Measurements from ENCODE around the gene PRG3. TPM values are rescaled to one million over a fixed set of nuclear protein-coding genes. Genes with fewer than 3 reads are reported as not detected.

PRG3 gene
- total RNA-seq, 1 experiment from 2014 or later = not detected

GRCh38 chr11:57331720-57332119 lies 49.2 kb downstream of the PRG3 start (continued):
- TF ChIP-seq E2F4 (CRISPR knock-in tag; IDR thresholded peaks at IDR 0.05; ENCODE audit: borderline replicate concordance, low read depth) (no peak), E2F1 (CRISPR knock-in tag; IDR thresholded peaks at IDR 0.05) (no peak), TEAD1 (CRISPR knock-in tag; IDR thresholded peaks at IDR 0.05) (no peak), ATF2 (CRISPR knock-in tag; IDR thresholded peaks at IDR 0.05; ENCODE audit: borderline replicate concordance, low read depth) (no peak)

GRCh38 chr11:57330029-57330428 lies 50.9 kb downstream of the PRG3 start:
- H3K36me3 Mint-ChIP-seq = peaks cover 87% of the 10 kb centered on the region
- no peaks in the 10 kb centered on the region for H3K9me3 Mint-ChIP-seq
- ATAC-seq (no peak), DNase-seq (ENCODE audit: low spot score) (no peak)
- H3K27me3 Mint-ChIP-seq (ENCODE audit: low read depth) = no peaks in the 10 kb centered on the region
- peaks cover 30% of the 10 kb centered on the region for H3K4me1 Mint-ChIP-seq
- no peak overlapping the region for H3K4me3 Mint-ChIP-seq
- TF ChIP-seq SMAD3 (CRISPR knock-in tag; IDR thresholded peaks at IDR 0.05; ENCODE audit: borderline replicate concordance) = no peak
- no peak for TF ChIP-seq SP1 (CRISPR knock-in tag; conservative IDR thresholded peaks at IDR 0.05)
- TF ChIP-seq NR2C2 (CRISPR knock-in tag; IDR thresholded peaks at IDR 0.05) = no peak
- TF ChIP-seq NR1H2 (CRISPR knock-in tag; IDR thresholded peaks at IDR 0.05) = no peak
- no peak for TF ChIP-seq STAT6 (CRISPR knock-in tag; conservative IDR thresholded peaks at IDR 0.05; ENCODE audit: low read depth)
- TF ChIP-seq ETV6 (CRISPR knock-in tag; IDR thresholded peaks at IDR 0.05) = no peak
- TF ChIP-seq SOX15 (CRISPR knock-in tag; IDR thresholded peaks at IDR 0.05) = no peak
- no peak for TF ChIP-seq ZNF138 (CRISPR knock-in tag; conservative IDR thresholded peaks at IDR 0.05)
- no peak for TF ChIP-seq E2F4 (CRISPR knock-in tag; IDR thresholded peaks at IDR 0.05; ENCODE audit: borderline replicate concordance, low read depth)
- no peak for TF ChIP-seq GRHL2 (CRISPR knock-in tag; IDR thresholded peaks at IDR 0.05; ENCODE audit: insufficient replicate concordance, severe bottlenecking)
- no peak for TF ChIP-seq IRF2 (CRISPR knock-in tag; IDR thresholded peaks at IDR 0.05; ENCODE audit: borderline replicate concordance, low read depth)
- TF ChIP-seq ZNF263 (CRISPR knock-in tag; IDR thresholded peaks at IDR 0.05; ENCODE audit: low read depth) = no peak
- no peak for TF ChIP-seq SMAD4 (CRISPR knock-in tag; IDR thresholded peaks at IDR 0.05)
- TF ChIP-seq ATF1 (CRISPR knock-in tag; IDR thresholded peaks at IDR 0.05) = no peak
- no peak for TF ChIP-seq TP53 (CRISPR knock-in tag; IDR thresholded peaks at IDR 0.05)
- no peak for TF ChIP-seq FOXP1 (CRISPR knock-in tag; IDR thresholded peaks at IDR 0.05; ENCODE audit: borderline replicate concordance)
- no peak for TF ChIP-seq E2F5 (CRISPR knock-in tag; IDR thresholded peaks at IDR 0.05)
- no peak for TF ChIP-seq CREB1 (CRISPR knock-in tag; IDR thresholded peaks at IDR 0.05)
- TF ChIP-seq ZBTB43 (CRISPR knock-in tag; IDR thresholded peaks at IDR 0.05) = no peak
- TF ChIP-seq USF1 (CRISPR knock-in tag; IDR thresholded peaks at IDR 0.05) = no peak
- ChIA-PET POLR2A (no interaction called here), CTCF (no interaction called here)
- no peak overlapping the region for H3K27ac Mint-ChIP-seq

Measured in WTC11 (cell line).